Endothelial cell of umbilical vein (primary cell): ENCODE measurements around the gene EDAR. TPM values are rescaled to one million over a fixed set of nuclear protein-coding genes. Genes with fewer than 3 reads are reported as not detected.

Experiments used
- BruUV-seq: library from RNA; stranded (reverse); fragments of 400-500 nt; replicated peaks from 2 replicates; lab custom pipeline; 2021; lab: Mats Ljungman, UMichigan
- CTCF ChIA-PET: fragments of 300-600, 350-600 bp; sonication (Branson Sonifier 250); formaldehyde crosslinking; loops from one replicate; lab custom pipeline; 2021; ENCODE audit warnings: antibody characterized with exemption, inconsistent platforms; lab: Charles Lee
- POLR2A ChIA-PET: fragments of 300-600, 350-600 bp; sonication (Branson Sonifier 250); formaldehyde crosslinking; loops from one replicate; lab custom pipeline; 2021; ENCODE audit warnings: antibody characterized with exemption, inconsistent platforms; lab: Charles Lee
- DNase-seq: peaks from one replicate; pipeline ENCODE4 v3.0.0-alpha.2; 2011; ENCODE audit warnings: low read depth, low spot score
- FAIRE-seq: peaks from 2 replicates; lab custom pipeline; 2011; peaks lifted over from hg19 to GRCh38; lab: Jason Lieb, UNC
- H2AFZ ChIP-seq: 2 replicates; pipeline ENCODE4 v1.6.0; 2012; ENCODE audit warnings: low read depth, low read length, control low read depth, inconsistent platforms
- H3K27ac ChIP-seq: 2 replicates; pipeline ENCODE4 v1.5.1; 2011; ENCODE audit warnings: low read depth, mild to moderate bottlenecking, control low read depth, low read length, moderate library complexity; ENCODE audit not compliant: insufficient read depth
- H3K27me3 ChIP-seq, 2 experiments: 2 replicates each; pipeline versions ENCODE4 v1.6.0 to v1.6.1; 2011; ENCODE audit warnings: low read length in 2 of 2, mixed read lengths in 1 of 2; ENCODE audit not compliant: control insufficient read depth in 2 of 2, insufficient read depth in 2 of 2
- H3K36me3 ChIP-seq, 2 experiments: 2 replicates in 1 of 2; 3 replicates in 1 of 2; pipeline ENCODE4 v1.5.1; 2011; ENCODE audit warnings: low read length in 2 of 2, mild to moderate bottlenecking in 1 of 2, moderate library complexity in 1 of 2; ENCODE audit not compliant: control insufficient read depth in 2 of 2, insufficient read depth in 2 of 2; ENCODE audit errors: extremely low read depth in 1 of 2
- H3K4me1 ChIP-seq: 3 replicates; pipeline ENCODE4 v1.5.1; 2011; ENCODE audit warnings: mild to moderate bottlenecking, low read length; ENCODE audit not compliant: control insufficient read depth, insufficient read depth; ENCODE audit errors: extremely low read depth
- H3K4me2 ChIP-seq: 2 replicates; pipeline ENCODE4 v1.6.1; 2011; ENCODE audit warnings: low read length, control low read depth, mixed read lengths; ENCODE audit not compliant: insufficient read depth
- H3K4me3 ChIP-seq, 3 experiments: fragments of 200-600 bp in 1 of 3; sonication (generic), shearing (Covaris generic) in 1 of 3; replicated peaks in 1 of 3; 2 replicates each; pipeline ENCODE4 v1.5.1; 2011 to 2016; ENCODE audit warnings: control low read depth in 3 of 3, low read length in 3 of 3, mild to moderate bottlenecking in 2 of 3, inconsistent platforms in 1 of 3, low read depth in 1 of 3, moderate library complexity in 1 of 3; ENCODE audit not compliant: insufficient read depth in 1 of 3
- H3K79me2 ChIP-seq: 2 replicates; pipeline ENCODE4 v1.6.0; 2012; ENCODE audit warnings: low read length, inconsistent platforms; ENCODE audit not compliant: control insufficient read depth, insufficient read depth
- H3K9ac ChIP-seq: replicated peaks from 2 replicates; pipeline ENCODE3; 2011; ENCODE audit warnings: low read length, control low read depth; ENCODE audit not compliant: insufficient read depth; ENCODE audit errors: extremely low read depth
- H3K9me1 ChIP-seq: replicated peaks from 3 replicates; pipeline ENCODE4 v1.6.0; 2011; ENCODE audit warnings: mild to moderate bottlenecking, low read length; ENCODE audit not compliant: control insufficient read depth, insufficient read depth; ENCODE audit errors: extremely low read depth
- H3K9me3 ChIP-seq: replicated peaks from 2 replicates; pipeline ENCODE4 v1.5.1; 2012; ENCODE audit warnings: low read length, inconsistent platforms; ENCODE audit not compliant: control insufficient read depth, insufficient read depth
- H4K20me1 ChIP-seq: replicated peaks from 2 replicates; pipeline ENCODE3; 2011; ENCODE audit warnings: mild to moderate bottlenecking, low read length; ENCODE audit not compliant: control insufficient read depth, insufficient read depth; ENCODE audit errors: extremely low read depth
- CTCF ChIP-seq, 2 donors: IDR thresholded peaks; 1 replicate in 1 of 2; 2 replicates in 1 of 2; pipeline ENCODE4 v1.5.1; 2011; ENCODE audit warnings: low read length in 2 of 2, mild to moderate bottlenecking in 2 of 2, moderate library complexity in 2 of 2, control low read depth in 1 of 2, inconsistent platforms in 1 of 2, low read depth in 1 of 2; ENCODE audit not compliant: insufficient read depth in 1 of 2; ENCODE audit errors: extremely low read depth in 1 of 2
- EZH2 ChIP-seq: IDR thresholded peaks from 2 replicates; pipeline ENCODE4 v1.6.1; 2012; ENCODE audit warnings: borderline replicate concordance, low read depth, mild to moderate bottlenecking, moderate library complexity, low read length, inconsistent platforms; ENCODE audit not compliant: severe bottlenecking
- FOS ChIP-seq: IDR thresholded peaks from 2 replicates; pipeline ENCODE4 v1.6.1; 2011; ENCODE audit warnings: mild to moderate bottlenecking, low read length, moderate library complexity, borderline replicate concordance; ENCODE audit not compliant: insufficient read depth
- GATA2 ChIP-seq: IDR thresholded peaks from 2 replicates; pipeline ENCODE4 v1.7.0; 2011; ENCODE audit warnings: low read depth, mild to moderate bottlenecking, moderate library complexity, mixed read lengths, low read length; ENCODE audit not compliant: insufficient read length, insufficient read depth
- JUN ChIP-seq: IDR thresholded peaks from 2 replicates; pipeline ENCODE4 v1.6.1; 2011; ENCODE audit warnings: borderline replicate concordance, low read depth; ENCODE audit not compliant: insufficient read length, insufficient read depth
- MAX ChIP-seq: IDR thresholded peaks from 2 replicates; pipeline ENCODE4 v1.6.1; 2011; ENCODE audit not compliant: insufficient read depth, insufficient read length
- MYC ChIP-seq: IDR thresholded peaks from one replicate; pipeline ENCODE4 v1.6.1; 2011; ENCODE audit warnings: mild to moderate bottlenecking, low read depth, low read length
- POLR2A ChIP-seq: IDR thresholded peaks from 2 replicates; pipeline ENCODE4 v1.6.1; 2012; ENCODE audit warnings: low read depth, mild to moderate bottlenecking, control low read depth, low read length
- POLR2AphosphoS5 ChIP-seq: IDR thresholded peaks from 2 replicates; pipeline ENCODE4 v1.6.1; 2012; ENCODE audit warnings: low read depth, mild to moderate bottlenecking, control low read depth, low read length, moderate library complexity; ENCODE audit not compliant: insufficient read depth
- dilution Hi-C: fragments of 300-500 bp; cut with MboI; formaldehyde crosslinking; loops from one replicate; pipeline ENCODE4 v1.15.0; 2019; ENCODE audit warnings: low sequenced_read_pairs; ENCODE audit not compliant: extremely low pct_ligation_motif_present
- intact Hi-C: fragments of 100-400 bp; cut with micrococcal nuclease; formaldehyde crosslinking; loops from one replicate; pipeline ENCODE4 v1.10.0; 2022
- polyA plus RNA-seq, 4 experiments: library from polyadenylated mRNA; depleted of rRNA in 3 of 4; stranded (reverse) in 3 of 4; unstranded in 1 of 4; fragments of >200 nt; gene quantifications; 2 replicates each; pipeline versions ENCODE4 v1.2.1 to v1.2.3, GENCODE V29; 2011 to 2012; ENCODE audit warnings: missing spikeins in 1 of 4
- total RNA-seq: library from RNA; stranded (reverse); gene quantifications from 2 replicates; pipeline ENCODE4 v1.2.3, GENCODE V29; 2021

The EDAR gene
- total and polyA plus RNA-seq, 2 donors (not counting 3 experiments of a cell fraction or from before 2014, with no cell fraction given), result not detected

- POLR2A ChIA-PET, result no interaction called here
Observed at GRCh38 chr2:108905176-108905575, 83.8 kb downstream of the EDAR start.

GRCh38 chr2:108904680-108905079 lies 84.3 kb downstream of the EDAR start:
- Histone ChIP-seq H3K27me3 (peaks cover 2 to 13% of the 10 kb centered on the region in 2 experiments), H2AFZ (no peak overlapping the region), H3K4me1 (no peaks in the 10 kb centered on the region), H3K4me3 (no peak overlapping the region), H3K79me2 (no peaks in the 10 kb centered on the region), H3K27ac (no peak overlapping the region), H3K36me3 (no peaks in the 10 kb centered on the region), H3K4me2 (no peak overlapping the region), H3K9ac (no peak overlapping the region), H3K9me1 (no peaks in the 10 kb centered on the region), H4K20me1 (no peaks in the 10 kb centered on the region), H3K9me3 (no peaks in the 10 kb centered on the region)
- dilution Hi-C loops (no loop called here), intact Hi-C loops (no loop called here)
- FAIRE-seq, result no peak
- ChIA-PET POLR2A (no interaction called here), CTCF (no interaction called here)
- no peak for DNase-seq
- BruUV-seq, result no TSS peak
- TF ChIP-seq CTCF (IDR thresholded peaks at IDR 0.05; ENCODE audit: extremely low read depth in 1 of 2, insufficient read depth in 1 of 2, low read depth in 1 of 2, low read length in 2 of 2) (no peak), POLR2AphosphoS5 (no peak), FOS (no peak), JUN (no peak), MYC (no peak), POLR2A (no peak), GATA2 (no peak), MAX (no peak), EZH2 (no peak)

More at GRCh38 chr2:108905176-108905575, 83.8 kb downstream of the EDAR start:
- dilution Hi-C loops (no loop called here), intact Hi-C loops (no loop called here)
- Histone ChIP-seq H3K9ac (no peak overlapping the region), H3K36me3 (no peaks in the 10 kb centered on the region), H3K27me3 (peaks cover 2 to 11% of the 10 kb centered on the region in 2 experiments), H3K9me3 (no peaks in the 10 kb centered on the region), H3K9me1 (no peaks in the 10 kb centered on the region), H3K27ac (no peak overlapping the region), H2AFZ (no peak overlapping the region), H3K4me2 (no peak overlapping the region), H4K20me1 (no peaks in the 10 kb centered on the region), H3K4me3 (no peak overlapping the region), H3K4me1 (no peaks in the 10 kb centered on the region), H3K79me2 (no peaks in the 10 kb centered on the region)
- no TSS peak for BruUV-seq
- no peak for TF ChIP-seq EZH2
- TF ChIP-seq FOS, result no peak
- no peak for TF ChIP-seq GATA2
- no peak for TF ChIP-seq MYC
- TF ChIP-seq MAX, result no peak
- no peak for DNase-seq
- no peak for FAIRE-seq
- CTCF ChIA-PET, result no interaction called here
